Activated naive CD8-positive, alpha-beta T cell treated with anti-CD3 and anti-CD28 coated beads for 36 hours (primary cell): Measurements from ENCODE around the gene DNAH9. TPM values are rescaled to one million over a fixed set of nuclear protein-coding genes. Genes with fewer than 3 reads are reported as not detected.

Source experiments
- DNase-seq: peaks from one replicate; pipeline ENCODE4 v3.0.0; 2021
- H3K27ac Mint-ChIP-seq: one replicate; pipeline ENCODE4 v1.8.0; 2022; ENCODE audit warnings: mild to moderate bottlenecking, moderate library complexity, mixed read lengths
- H3K27me3 Mint-ChIP-seq: one replicate; pipeline ENCODE4 v1.8.0; 2022; ENCODE audit warnings: mild to moderate bottlenecking, mixed read lengths
- H3K36me3 Mint-ChIP-seq: one replicate; pipeline ENCODE4 v1.8.0; 2021; ENCODE audit warnings: mild to moderate bottlenecking, mixed read lengths
- H3K4me1 Mint-ChIP-seq: one replicate; pipeline ENCODE4 v1.8.0; 2021; ENCODE audit warnings: mixed read lengths
- H3K4me3 Mint-ChIP-seq: one replicate; pipeline ENCODE4 v1.8.0; 2022; ENCODE audit warnings: mild to moderate bottlenecking, moderate library complexity, mixed read lengths
- H3K9me3 Mint-ChIP-seq: one replicate; pipeline ENCODE4 v1.8.0; 2022; ENCODE audit warnings: mixed read lengths
- total RNA-seq, 2 experiments: library from RNA; stranded (reverse); gene quantifications; one replicate each; pipeline ENCODE4 v1.2.3, GENCODE V29; 2021

DNAH9 gene
- total RNA-seq, 2 experiments from 2014 or later = not detected

DNA sequence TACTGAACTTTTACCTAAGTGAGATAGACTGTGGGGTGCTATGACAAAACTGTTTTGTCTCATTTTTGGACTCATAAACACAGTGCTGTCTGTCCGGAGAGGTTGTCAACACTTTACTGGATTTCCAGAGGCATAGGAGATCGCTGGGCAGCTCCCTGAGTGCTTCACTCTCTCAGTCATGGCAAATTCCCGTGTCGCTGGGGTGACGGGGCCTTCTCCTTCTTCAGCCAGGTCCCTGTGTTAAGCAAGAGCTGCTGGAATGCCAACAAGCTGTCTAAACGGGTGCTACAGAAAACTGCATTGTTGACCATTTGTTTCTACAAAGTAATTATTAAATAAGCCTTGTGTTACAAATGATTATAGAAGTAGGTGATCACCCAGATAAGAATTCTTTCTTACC, 141.6 kb downstream of the DNAH9 start:
- no peaks in the 10 kb centered on the region for H3K36me3 Mint-ChIP-seq
- no peaks in the 10 kb centered on the region for H3K4me1 Mint-ChIP-seq

DNA sequence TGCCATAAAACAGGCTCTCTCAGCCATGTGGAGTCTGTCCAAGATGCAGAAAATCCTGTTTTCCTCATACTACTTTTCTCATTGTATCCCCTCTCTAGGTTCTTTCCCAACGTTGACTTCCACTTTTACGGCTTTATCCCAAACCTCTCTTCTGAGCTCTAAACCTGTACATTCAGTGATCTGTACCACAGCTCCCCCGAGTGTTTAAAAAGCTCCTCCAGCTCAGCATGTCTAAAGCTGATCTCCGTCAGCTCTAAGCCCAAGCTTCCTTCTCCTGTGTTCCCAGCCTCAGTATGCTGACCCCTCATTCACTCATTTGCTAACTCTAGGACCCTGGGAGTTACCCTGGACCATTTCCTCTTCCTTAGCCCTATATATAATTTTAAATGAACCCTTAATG, 144.6 kb downstream of the DNAH9 start:
- H3K4me3 Mint-ChIP-seq = no peak overlapping the region
- no peaks in the 10 kb centered on the region for H3K36me3 Mint-ChIP-seq
- peaks cover 11% of the 10 kb centered on the region for H3K9me3 Mint-ChIP-seq
- H3K27ac Mint-ChIP-seq = no peak overlapping the region
- no peaks in the 10 kb centered on the region for H3K4me1 Mint-ChIP-seq
- no peaks in the 10 kb centered on the region for H3K27me3 Mint-ChIP-seq
- no peak for DNase-seq

More for the DNA sequence above, 141.6 kb downstream of the DNAH9 start:
- H3K27me3 Mint-ChIP-seq = no peaks in the 10 kb centered on the region
- H3K27ac Mint-ChIP-seq = no peak overlapping the region
- H3K4me3 Mint-ChIP-seq = no peak overlapping the region
- no peaks in the 10 kb centered on the region for H3K9me3 Mint-ChIP-seq
- no peak for DNase-seq

DNA sequence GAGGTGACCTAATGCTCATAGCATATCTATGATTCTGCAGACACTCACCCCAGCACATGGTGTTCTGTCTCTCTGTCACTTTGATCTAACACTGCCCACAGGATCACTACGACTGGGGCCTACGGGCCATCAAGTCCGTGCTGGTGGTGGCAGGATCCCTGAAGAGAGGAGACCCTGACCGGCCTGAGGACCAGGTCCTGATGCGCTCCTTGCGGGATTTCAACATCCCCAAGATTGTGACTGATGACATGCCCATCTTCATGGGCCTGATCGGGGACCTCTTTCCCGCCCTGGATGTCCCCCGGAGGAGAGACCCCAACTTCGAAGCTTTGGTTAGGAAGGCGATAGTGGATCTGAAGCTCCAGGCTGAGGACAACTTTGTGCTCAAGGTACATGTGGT, 146.4 kb downstream of the DNAH9 start:
- Mint-ChIP-seq H3K9me3 (peaks cover 11% of the 10 kb centered on the region), H3K4me3 (no peak overlapping the region), H3K27me3 (no peaks in the 10 kb centered on the region), H3K36me3 (no peaks in the 10 kb centered on the region), H3K4me1 (no peaks in the 10 kb centered on the region), H3K27ac (no peak overlapping the region)
- DNase-seq = no peak

DNA sequence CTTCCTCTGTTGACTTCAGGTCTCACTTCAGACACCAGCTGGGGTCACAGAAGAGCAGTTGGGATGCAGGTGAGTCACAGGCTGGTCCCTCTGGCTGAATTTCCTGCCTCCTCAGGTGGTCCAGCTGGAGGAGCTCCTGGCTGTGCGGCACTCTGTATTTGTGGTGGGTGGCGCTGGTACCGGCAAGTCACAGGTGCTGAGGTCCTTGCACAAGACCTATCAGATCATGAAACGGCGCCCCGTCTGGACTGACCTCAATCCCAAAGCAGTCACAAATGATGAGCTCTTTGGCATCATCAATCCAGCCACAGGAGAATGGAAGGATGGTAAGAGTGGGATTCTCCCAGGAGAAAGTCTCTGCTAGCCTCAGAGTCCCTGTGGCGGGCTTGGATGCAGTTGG, 149.2 kb downstream of the DNAH9 start:
- H3K4me3 Mint-ChIP-seq = no peak overlapping the region
- DNase-seq = no peak
- no peak overlapping the region for H3K27ac Mint-ChIP-seq
- no peaks in the 10 kb centered on the region for H3K36me3 Mint-ChIP-seq
- no peaks in the 10 kb centered on the region for H3K4me1 Mint-ChIP-seq
- peaks cover 16% of the 10 kb centered on the region for H3K9me3 Mint-ChIP-seq
- H3K27me3 Mint-ChIP-seq = no peaks in the 10 kb centered on the region

DNA sequence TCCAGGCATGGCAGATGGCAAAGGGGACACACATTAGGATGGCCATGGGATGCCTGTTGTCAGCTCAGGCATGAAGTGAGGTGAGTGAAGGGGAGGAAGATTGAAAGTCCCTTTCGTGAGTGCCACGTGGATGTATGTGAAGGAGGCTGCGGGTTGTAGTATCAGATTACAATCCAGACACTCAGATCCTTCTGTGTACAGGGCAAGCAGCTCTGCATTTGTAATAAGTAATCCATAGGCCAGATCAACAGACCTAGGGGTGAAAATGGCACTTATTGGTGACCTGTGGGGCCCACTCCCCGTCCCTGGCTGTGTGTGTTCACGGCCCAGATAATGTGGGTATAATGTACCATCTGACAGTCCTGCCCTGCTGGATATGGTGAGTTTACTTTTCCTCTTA, 159.5 kb downstream of the DNAH9 start:
- H3K27ac Mint-ChIP-seq = no peak overlapping the region
- H3K27me3 Mint-ChIP-seq = no peaks in the 10 kb centered on the region
- no peak for DNase-seq
- no peaks in the 10 kb centered on the region for H3K36me3 Mint-ChIP-seq
- H3K4me1 Mint-ChIP-seq = no peaks in the 10 kb centered on the region
- no peak overlapping the region for H3K4me3 Mint-ChIP-seq
- peaks cover 9% of the 10 kb centered on the region for H3K9me3 Mint-ChIP-seq

DNA sequence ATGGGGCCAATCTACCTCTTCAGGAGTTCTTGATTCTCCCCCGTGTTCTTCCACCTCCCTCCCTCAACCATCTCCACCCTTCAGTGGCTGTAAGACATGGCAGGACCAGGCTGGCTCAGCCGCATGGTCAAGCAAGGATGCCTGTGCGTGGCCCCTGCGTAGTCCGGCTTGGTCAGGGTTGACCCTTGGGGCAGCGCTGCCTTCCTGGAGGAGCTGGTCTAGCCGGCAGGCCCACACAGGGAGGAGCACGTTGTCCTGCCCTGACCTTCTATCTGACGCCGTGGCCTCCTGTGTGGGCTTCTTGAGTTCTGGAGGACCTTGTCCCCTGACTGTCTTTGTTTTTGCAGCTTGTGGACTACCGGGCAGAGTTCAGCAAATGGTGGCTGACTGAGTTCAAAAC, 169.8 kb downstream of the DNAH9 start:
- no peak for DNase-seq
- Mint-ChIP-seq H3K27me3 (no peaks in the 10 kb centered on the region), H3K36me3 (no peaks in the 10 kb centered on the region), H3K9me3 (no peaks in the 10 kb centered on the region), H3K4me1 (no peaks in the 10 kb centered on the region), H3K27ac (no peak overlapping the region), H3K4me3 (no peak overlapping the region)

DNA sequence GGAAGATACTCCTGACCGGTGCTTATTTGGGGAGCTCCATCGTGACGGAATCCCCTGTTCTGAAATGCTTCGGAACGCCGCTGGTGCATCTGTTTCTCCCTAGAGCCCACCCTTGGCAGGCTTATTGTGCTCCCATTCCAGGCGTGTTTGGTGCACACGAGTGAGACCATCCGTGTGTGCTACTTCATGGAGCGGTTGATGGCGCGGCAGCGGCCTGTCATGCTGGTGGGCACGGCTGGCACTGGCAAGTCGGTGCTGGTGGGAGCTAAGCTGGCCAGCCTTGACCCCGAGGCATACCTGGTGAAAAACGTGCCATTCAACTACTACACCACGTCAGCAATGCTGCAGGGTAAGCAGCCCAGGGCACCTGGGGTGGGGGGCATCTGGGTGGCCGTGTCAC, 170.7 kb downstream of the DNAH9 start:
- Mint-ChIP-seq H3K27me3 (no peaks in the 10 kb centered on the region), H3K4me3 (no peak overlapping the region), H3K9me3 (no peaks in the 10 kb centered on the region), H3K27ac (no peak overlapping the region), H3K36me3 (no peaks in the 10 kb centered on the region), H3K4me1 (no peaks in the 10 kb centered on the region)
- DNase-seq = no peak

DNA sequence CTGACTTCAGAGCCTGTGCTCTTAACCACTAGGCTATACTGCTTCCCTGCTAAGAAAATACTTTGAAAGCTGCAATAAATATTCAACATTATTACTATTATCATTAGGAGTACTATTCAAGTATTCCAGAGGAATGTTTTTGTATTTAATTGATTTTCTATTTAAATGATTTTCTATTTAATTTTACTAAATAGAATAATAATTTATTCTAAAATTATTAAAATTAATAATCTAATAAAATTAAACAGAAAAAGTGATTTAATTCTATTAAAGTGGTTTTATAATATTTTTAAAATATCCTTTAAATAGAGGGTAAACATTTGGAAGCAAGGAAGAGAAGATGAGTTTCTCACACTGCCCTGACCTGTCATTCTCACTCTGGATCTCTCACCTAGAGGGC, 173.8 kb downstream of the DNAH9 start:
- Mint-ChIP-seq H3K4me3 (no peak overlapping the region), H3K27me3 (no peaks in the 10 kb centered on the region), H3K9me3 (no peaks in the 10 kb centered on the region), H3K36me3 (no peaks in the 10 kb centered on the region), H3K4me1 (no peaks in the 10 kb centered on the region), H3K27ac (no peak overlapping the region)
- DNase-seq = no peak

DNA sequence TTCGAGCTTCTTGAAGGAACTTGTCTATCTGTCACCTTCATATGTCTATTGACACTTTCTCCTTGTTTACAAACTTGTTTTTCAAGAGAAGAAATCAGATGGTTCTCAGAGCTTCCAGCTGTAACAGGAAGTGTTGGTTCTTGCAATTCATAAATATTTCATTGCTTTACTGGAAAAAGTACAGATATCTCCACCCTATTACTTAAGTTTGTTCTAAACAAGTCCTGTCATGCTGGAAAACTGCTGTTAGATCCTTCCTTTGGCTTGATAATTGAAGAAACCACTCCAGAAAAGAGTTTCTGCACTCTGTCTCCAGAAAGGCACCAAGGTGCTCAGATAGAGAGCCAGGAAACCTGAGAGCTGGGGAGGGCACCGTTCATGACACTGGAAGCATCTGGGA, 181.6 kb downstream of the DNAH9 start:
- Mint-ChIP-seq H3K9me3 (peaks cover 3% of the 10 kb centered on the region), H3K4me1 (no peaks in the 10 kb centered on the region), H3K36me3 (no peaks in the 10 kb centered on the region), H3K27me3 (no peaks in the 10 kb centered on the region), H3K27ac (no peak overlapping the region), H3K4me3 (no peak overlapping the region)
- no peak for DNase-seq

DNA sequence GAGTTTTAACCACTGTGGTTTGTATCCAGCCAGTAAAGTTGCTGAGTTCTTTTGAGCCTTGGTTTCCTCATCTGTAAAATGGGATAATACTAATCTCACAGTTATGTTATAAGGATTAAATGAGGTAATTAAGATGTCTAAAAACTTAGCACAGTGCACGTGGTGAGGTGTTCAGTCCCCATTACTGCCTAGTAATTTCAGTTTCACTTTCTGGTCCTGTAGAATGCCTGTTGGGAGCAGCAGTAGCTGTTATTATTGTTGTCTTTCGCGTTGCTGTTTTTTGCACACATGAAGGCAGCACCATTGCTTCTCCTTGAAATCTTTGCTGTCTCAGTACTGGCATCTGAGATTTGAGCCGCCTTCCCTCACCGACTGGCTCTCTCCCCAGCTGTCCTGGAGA, 182.4 kb downstream of the DNAH9 start:
- Mint-ChIP-seq H3K27me3 (no peaks in the 10 kb centered on the region), H3K4me3 (no peak overlapping the region)

DNA sequence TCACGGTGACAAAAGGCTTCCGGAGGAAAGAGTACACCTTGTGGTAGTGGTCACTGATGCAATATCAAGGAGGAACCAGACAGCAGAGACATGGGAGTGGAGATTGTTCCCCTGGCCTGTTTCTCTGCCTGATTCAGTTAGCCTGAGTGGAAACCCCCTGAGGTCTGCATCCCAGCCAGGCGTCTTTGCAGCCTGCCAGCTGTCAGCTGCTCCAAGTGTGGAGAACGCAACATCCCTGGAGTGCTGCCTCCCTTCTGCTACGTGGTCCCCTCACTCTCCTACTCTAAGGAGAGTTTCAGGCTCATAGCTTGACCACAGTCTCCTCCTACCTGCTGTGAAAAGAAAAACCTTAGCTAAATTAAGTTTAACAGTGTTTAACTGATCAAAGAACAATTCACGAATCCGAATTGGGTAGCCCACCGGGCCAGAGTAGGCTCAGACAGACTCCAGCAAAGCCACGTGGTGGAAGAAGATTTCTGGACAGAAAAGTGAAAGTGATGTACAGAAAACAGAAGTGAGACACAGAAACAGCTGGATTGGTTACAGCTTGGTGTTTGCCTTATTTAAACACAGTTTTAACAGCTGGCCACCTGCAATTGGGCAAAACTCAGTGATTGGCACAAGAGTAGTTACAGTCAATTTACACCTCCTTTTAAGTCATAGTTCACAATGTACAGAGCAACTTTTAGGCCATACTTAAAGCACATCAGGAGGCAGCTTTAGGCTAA, 188.6 kb downstream of the DNAH9 start:
- Mint-ChIP-seq H3K36me3 (no peaks in the 10 kb centered on the region), H3K27me3 (no peaks in the 10 kb centered on the region), H3K9me3 (peaks cover 2% of the 10 kb centered on the region), H3K27ac (no peak overlapping the region), H3K4me3 (no peak overlapping the region), H3K4me1 (no peaks in the 10 kb centered on the region)
- no peak for DNase-seq

More for the DNA sequence above, 182.4 kb downstream of the DNAH9 start:
- no peak overlapping the region for H3K27ac Mint-ChIP-seq
- peaks cover 3% of the 10 kb centered on the region for H3K9me3 Mint-ChIP-seq
- no peaks in the 10 kb centered on the region for H3K4me1 Mint-ChIP-seq
- no peak for DNase-seq
- H3K36me3 Mint-ChIP-seq = no peaks in the 10 kb centered on the region

DNA sequence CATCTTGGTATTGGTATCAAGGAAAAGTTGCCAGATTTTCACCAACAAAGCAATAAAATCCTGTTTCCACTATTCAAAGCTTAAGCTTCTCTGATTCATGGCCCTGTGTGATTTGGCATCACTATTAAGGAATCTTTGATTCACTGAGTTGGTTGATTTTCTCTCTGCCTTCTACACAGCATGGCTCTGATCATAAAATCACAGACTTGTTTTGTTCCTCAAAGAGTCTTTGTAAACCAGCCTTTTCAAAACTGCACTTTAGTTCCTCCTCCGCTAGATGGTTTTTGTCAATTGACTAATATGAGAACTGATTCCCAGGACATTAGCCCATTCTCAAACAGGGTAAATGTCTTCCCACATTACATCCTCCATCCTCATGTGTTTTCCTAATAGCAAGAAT, 197.6 kb downstream of the DNAH9 start:
- Mint-ChIP-seq H3K27ac (no peak overlapping the region), H3K4me3 (no peak overlapping the region)

DNA sequence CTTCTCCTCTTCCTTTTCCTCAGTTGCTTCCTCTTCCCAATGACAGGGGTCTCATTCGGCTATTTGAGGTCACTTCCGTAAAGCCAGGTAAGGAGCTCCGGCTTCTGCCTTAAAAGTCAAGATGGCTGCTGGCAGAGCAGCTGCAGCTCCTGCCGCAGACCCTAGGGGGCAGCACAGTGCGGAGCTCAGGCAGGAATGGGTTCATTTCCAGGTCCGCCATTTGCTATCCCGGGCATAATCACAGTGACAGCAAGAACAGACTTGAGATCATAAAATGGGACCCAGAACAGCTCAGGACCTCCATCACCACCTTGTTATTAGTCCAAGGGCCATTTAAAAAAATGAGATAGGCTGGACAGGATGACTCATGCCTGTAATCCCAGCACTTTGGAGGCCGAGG, 199.5 kb downstream of the DNAH9 start:
- no peak for DNase-seq
- Mint-ChIP-seq H3K27ac (no peak overlapping the region), H3K36me3 (no peaks in the 10 kb centered on the region), H3K4me1 (no peaks in the 10 kb centered on the region), H3K9me3 (no peaks in the 10 kb centered on the region), H3K4me3 (no peak overlapping the region), H3K27me3 (no peaks in the 10 kb centered on the region)

More for the DNA sequence above, 197.6 kb downstream of the DNAH9 start:
- DNase-seq = no peak
- Mint-ChIP-seq H3K27me3 (no peaks in the 10 kb centered on the region), H3K4me1 (no peaks in the 10 kb centered on the region), H3K36me3 (no peaks in the 10 kb centered on the region), H3K9me3 (no peaks in the 10 kb centered on the region)

DNA sequence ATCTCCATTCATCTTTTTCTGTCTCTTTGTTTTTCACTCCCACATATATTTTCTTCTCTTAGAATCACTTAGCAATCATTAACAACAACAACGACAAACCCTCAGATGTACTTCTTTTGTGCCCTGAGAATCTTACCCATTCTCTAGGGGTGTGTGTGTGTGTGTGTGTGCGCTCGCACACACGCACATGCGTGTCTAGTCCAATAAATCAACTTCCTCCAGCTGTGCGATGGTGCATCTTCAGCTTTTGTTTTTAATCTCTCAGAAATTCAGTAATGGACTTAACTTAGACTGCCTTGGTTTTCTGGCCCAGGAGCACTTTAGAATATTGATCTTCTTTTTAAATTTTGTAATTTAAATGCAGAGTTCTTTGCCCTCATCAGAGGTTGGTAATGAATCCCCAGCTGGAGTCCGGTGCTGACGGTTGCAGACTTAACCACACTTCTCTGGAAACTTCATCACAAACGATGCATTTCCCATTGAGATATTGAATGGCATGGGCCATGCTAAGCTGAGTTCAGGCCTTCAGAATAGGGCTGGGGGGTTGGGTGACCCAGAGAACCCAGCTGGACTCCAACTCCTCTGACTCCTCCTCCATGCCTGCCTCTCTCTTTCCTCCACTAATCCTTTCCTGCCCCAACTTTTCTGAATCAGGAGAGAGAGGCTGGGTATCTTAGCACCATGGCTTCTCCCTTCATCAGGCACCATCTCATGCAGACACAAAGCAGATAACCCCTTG, 205.1 kb downstream of the DNAH9 start:
- Mint-ChIP-seq H3K4me3 (no peak overlapping the region), H3K27me3 (no peaks in the 10 kb centered on the region), H3K9me3 (no peaks in the 10 kb centered on the region), H3K36me3 (no peaks in the 10 kb centered on the region), H3K27ac (no peak overlapping the region), H3K4me1 (no peaks in the 10 kb centered on the region)
- DNase-seq = no peak

DNA sequence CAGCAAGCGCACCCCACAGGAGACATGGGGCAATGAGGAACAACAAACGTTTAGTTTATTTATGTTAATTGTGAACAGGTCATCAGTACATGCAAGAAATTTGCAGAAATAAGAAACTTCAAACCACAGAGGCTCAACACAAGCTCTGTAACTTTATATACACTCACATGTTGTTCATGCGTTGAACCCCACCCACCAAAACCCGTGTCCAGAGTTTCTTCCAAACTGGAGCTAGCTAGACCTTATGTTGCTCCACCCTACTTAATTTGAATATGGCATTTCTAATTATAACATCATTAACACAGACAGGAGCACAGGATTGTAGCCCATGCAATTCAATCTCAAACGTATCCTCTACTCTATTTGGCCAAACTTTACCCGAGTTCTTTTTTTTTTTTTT, 206.9 kb downstream of the DNAH9 start:
- no peaks in the 10 kb centered on the region for H3K4me1 Mint-ChIP-seq
- no peaks in the 10 kb centered on the region for H3K9me3 Mint-ChIP-seq
- no peak overlapping the region for H3K4me3 Mint-ChIP-seq
- no peak for DNase-seq
- no peaks in the 10 kb centered on the region for H3K36me3 Mint-ChIP-seq
- H3K27ac Mint-ChIP-seq = no peak overlapping the region
- peaks cover 3% of the 10 kb centered on the region for H3K27me3 Mint-ChIP-seq

DNA sequence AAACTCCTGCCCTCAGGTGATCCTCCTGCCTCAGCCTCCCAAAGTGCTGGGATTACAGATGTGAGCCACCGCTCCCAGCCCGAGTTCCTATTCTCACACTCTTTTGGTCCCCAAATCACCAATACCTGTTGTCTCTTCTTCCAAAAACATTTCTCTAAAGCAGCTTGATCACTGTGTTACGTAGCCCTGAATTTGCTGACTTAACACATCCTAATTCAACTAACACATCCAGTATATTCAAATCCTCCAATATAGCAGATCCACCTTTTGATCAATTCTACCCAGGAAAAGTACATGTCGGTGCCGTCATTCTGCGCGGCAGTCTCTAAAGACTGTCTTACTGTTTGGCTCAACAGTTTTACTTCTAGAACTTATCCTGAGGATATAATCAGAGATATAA, 207.7 kb downstream of the DNAH9 start:
- no peaks in the 10 kb centered on the region for H3K9me3 Mint-ChIP-seq
- H3K27me3 Mint-ChIP-seq = peaks cover 3% of the 10 kb centered on the region
- H3K4me3 Mint-ChIP-seq = no peak overlapping the region
- DNase-seq = no peak
- H3K36me3 Mint-ChIP-seq = no peaks in the 10 kb centered on the region
- no peak overlapping the region for H3K27ac Mint-ChIP-seq
- H3K4me1 Mint-ChIP-seq = no peaks in the 10 kb centered on the region
